GM12873 (cell line): ENCODE measurements around the gene TENM4.

Experiments used
- TF ChIP-seq, protein P1 (sequence below): IDR thresholded peaks from 2 replicates; pipeline ENCODE4 v1.5.1; 2012; ENCODE audit warnings: low read depth, mild to moderate bottlenecking, moderate library complexity, low read length, control low read depth; ENCODE audit not compliant: insufficient read depth; ENCODE audit errors: missing control alignments

TENM4 gene

DNA sequence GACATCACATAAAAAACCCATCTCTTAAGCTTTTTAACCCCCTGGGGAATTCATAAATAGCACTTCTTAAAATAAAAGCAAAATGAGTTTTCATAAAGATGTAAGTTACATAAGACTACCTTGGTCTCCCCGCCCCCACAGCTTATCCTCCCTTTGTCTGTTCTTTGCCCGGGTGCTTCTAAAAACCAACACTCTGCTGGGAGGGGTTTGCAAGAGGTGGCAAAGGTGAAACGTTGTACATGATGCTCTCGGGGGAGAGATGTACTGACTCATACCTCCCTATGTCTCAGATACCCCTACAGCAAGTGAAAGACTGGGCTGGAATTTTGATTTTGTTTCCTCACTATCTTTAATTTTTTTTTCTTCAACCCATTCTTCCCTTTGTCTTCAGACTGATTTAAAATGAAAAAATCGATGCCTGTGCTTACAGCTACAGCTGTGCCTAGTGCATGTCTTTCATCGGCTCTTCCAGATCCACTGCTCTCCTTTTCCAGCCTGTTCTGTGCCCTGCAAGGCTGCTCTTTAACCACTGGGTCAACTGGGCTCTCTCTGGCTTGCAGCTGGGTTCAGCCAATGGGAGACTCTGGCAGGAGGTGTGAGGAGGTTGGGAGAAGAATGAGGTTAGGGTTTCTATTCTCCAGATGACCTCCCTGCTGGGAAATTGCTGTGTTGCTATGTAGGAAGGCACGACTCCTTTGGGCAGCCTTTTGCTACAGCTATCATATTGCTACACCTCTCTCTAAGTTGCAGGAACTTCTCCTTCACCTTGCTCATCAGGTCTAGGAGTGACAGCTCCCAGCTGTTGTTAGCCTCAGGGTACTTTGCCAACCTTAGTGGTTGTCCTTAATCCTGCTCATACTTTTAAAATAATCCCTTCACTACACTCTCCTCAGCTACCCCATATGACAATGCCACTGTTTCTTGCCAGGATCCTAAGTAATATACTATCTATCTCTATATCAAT, 266.5 kb downstream of the TENM4 start:
- TF ChIP-seq, protein P1, sequence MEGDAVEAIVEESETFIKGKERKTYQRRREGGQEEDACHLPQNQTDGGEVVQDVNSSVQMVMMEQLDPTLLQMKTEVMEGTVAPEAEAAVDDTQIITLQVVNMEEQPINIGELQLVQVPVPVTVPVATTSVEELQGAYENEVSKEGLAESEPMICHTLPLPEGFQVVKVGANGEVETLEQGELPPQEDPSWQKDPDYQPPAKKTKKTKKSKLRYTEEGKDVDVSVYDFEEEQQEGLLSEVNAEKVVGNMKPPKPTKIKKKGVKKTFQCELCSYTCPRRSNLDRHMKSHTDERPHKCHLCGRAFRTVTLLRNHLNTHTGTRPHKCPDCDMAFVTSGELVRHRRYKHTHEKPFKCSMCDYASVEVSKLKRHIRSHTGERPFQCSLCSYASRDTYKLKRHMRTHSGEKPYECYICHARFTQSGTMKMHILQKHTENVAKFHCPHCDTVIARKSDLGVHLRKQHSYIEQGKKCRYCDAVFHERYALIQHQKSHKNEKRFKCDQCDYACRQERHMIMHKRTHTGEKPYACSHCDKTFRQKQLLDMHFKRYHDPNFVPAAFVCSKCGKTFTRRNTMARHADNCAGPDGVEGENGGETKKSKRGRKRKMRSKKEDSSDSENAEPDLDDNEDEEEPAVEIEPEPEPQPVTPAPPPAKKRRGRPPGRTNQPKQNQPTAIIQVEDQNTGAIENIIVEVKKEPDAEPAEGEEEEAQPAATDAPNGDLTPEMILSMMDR, result no peak

DNA sequence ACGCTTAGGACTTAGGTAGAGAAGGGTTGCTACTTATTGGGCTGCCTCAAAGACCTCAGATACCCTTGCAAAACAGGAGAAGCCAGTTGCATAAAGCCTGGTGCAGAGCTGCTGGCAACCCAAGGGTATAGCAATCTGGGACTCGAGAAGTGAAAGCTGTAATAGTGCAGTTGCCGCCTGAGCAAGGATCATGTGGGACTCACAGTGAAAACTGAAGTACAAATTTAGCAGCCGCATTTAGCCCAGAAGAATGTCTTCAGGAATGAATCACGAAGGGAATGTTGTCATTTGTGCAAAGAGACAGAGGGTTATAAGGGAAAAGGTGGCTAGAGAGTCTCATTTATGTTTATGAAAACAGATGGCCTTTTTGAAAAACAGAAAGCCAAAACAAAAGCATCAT, 267.2 kb downstream of the TENM4 start:
- TF ChIP-seq, protein P1, result no peak

DNA sequence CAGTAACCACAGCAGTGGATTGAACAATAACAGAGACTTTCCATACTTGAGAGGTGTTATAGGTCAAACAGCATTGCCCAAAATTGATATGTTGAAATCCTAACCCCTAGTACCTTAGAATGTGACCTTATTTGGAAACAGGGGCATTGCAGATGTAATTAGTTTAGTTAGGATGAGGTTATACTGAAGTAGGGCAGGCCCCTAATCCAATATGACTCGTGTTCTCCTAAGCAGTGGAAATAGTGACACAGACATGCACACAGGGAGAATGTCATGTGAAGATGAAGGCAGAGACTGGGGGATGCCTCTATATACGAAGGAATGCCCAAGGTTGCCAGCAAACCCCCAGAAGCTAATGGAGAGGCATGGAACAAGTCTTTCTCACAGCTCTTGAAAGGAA, 270.5 kb downstream of the TENM4 start:
- TF ChIP-seq, protein P1, result no peak

DNA sequence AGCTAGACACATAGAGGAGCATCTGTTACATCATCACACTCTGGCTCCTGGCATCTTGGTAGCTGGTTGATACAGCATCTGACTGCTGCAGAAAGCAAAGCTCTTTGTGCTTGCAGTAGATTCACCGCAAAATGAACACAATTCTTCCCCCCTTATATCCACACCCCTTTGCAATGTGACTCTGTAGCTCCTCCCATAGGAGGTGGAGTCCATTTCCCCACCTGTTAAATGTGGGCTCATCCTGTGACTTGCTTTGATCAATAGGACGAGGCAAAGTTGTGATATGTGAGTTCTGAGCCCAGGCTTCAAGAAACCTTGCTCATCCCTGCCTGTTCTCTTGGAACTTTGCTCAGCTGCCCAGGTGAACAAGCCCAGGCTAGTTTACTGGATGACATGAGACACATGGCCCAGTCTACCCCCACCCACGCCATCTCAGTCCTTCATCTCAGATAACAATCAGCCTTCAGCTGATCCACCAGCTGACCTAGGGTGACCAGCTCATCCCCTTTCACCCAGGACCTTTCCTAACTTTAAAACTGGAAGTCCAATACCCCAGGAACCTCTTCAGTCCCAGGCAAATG, 272.2 kb downstream of the TENM4 start:
- TF ChIP-seq, protein P1, result no peak

DNA sequence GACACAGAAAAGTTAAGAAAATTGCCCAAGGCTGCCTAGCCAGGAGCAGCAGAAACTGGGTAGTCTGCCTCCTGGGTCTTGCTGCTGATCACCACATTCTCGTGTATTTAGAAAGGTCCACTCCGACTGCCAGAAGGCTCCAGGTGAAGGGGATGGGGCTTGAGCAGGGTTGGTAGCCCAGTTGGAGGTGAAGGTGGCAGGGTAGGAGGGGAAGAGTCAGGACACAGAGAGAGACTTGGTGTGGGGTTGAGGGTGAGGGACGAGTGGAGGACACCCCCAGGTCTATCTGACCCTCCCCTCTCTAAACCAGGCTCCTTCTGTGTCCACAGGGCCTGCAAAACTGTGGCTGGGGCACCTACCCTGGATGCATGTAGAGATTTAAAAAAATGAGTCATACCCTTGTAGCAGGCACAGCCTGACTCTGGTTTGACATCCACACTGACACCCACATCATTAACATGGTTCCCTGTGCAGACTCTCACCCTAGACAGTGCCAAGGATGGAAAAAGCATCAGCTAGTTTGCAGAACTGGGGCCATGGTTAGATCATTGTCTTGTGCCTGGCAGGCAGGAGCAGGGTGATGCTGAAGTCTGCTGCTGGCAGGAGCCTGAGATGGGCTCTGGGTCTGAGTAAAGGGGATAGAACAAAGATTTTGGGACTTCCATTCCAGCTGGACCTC, 273.2 kb downstream of the TENM4 start:
- TF ChIP-seq, protein P1, result no peak

DNA sequence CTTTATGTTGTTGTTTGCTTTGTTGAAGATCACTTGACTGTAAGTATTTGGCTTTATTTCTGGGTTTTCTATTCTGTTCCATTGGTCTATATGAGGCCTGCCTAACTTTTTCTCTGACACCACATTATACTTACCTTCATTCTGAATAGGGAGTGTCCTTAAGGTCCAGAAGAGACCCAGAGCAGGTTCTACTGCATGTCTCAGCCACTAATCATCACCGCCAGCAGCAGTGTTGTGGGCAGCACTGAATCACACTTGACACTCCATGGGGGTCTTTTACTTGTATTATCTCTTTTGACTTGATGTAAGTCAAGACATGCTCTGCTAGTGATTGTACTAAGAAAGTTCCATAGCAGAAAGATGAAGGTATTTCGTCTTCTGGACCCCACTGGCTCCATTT, 274.9 kb downstream of the TENM4 start:
- TF ChIP-seq, protein P1, result no peak
